H1 (cell line): ENCODE data around the gene SLC13A4.

ENCODE experiments used
- CHD2 ChIP-seq: IDR thresholded peaks from 2 replicates; pipeline ENCODE4 v1.6.1; 2012; ENCODE audit warnings: low read length, improper control_type of control experiment
- CTCF ChIP-seq, 3 experiments: IDR thresholded peaks; 1 replicate in 2 of 3; 2 replicates in 1 of 3; pipeline versions ENCODE4 v1.5.1 to v1.6.1; 2011; ENCODE audit warnings: low read length in 3 of 3, mild to moderate bottlenecking in 3 of 3, inconsistent platforms in 2 of 3, low read depth in 1 of 3, moderate library complexity in 1 of 3; ENCODE audit not compliant: insufficient read depth in 1 of 3; ENCODE audit errors: control extremely low read depth in 1 of 3
- POLR2A ChIP-seq, 2 experiments: IDR thresholded peaks; 1 replicate in 1 of 2; 2 replicates in 1 of 2; pipeline ENCODE4 v1.6.1; 2011; ENCODE audit warnings: low read depth in 2 of 2, low read length in 2 of 2, mild to moderate bottlenecking in 2 of 2; ENCODE audit errors: control extremely low read depth in 1 of 2

GRCh38 chr7:135718794-135719437 is 9.1 kb downstream of the SLC13A4 start:
- no peak for TF ChIP-seq POLR2A (IDR thresholded peaks at IDR 0.05; ENCODE audit: control extremely low read depth in 1 of 2, low read depth in 2 of 2, low read length in 2 of 2)
- TF ChIP-seq CHD2 = no peak
- no peak for TF ChIP-seq CTCF (IDR thresholded peaks at IDR 0.05; ENCODE audit: control extremely low read depth in 1 of 3, insufficient read depth in 1 of 3, low read depth in 1 of 3, low read length in 3 of 3)
